KOPT-K1 (cell line): ENCODE data around the gene RRP8.

Experiments
- H3K27ac ChIP-seq: fragments of 200-600 bp; sonication (generic); 2 replicates; pipeline ENCODE4 v1.5.1; 2016; ENCODE audit warnings: antibody characterized with exemption, mild to moderate bottlenecking, low read depth, low read length; ENCODE audit not compliant: poor library complexity, severe bottlenecking
- H3K36me3 ChIP-seq: fragments of 200-600 bp; sonication (generic); 2 replicates; pipeline ENCODE4 v1.5.1; 2017; ENCODE audit warnings: antibody characterized with exemption, mild to moderate bottlenecking, low read length, moderate library complexity; ENCODE audit not compliant: insufficient read depth
- H3K9me3 ChIP-seq: fragments of 200-600 bp; sonication (generic); 2 replicates; pipeline ENCODE4 v1.5.1; 2017; ENCODE audit warnings: antibody characterized with exemption, low read length, mild to moderate bottlenecking; ENCODE audit not compliant: insufficient read depth, poor library complexity, severe bottlenecking

RRP8 gene

GRCh38 chr11:6615882-6616585, 12.6 kb upstream of the RRP8 start:
- H3K27ac ChIP-seq: no peak overlapping the region
- H3K9me3 ChIP-seq: no peaks in the 10 kb centered on the region
- H3K36me3 ChIP-seq: peaks cover 18% of the 10 kb centered on the region

GRCh38 chr11:6615046-6615445, 11.6 kb upstream of the RRP8 start:
- H3K36me3 ChIP-seq: peaks cover 28% of the 10 kb centered on the region
- H3K27ac ChIP-seq: no peak overlapping the region
- H3K9me3 ChIP-seq: no peaks in the 10 kb centered on the region

- Histone ChIP-seq H3K9me3 (no peaks in the 10 kb centered on the region), H3K27ac (no peak overlapping the region), H3K36me3 (peaks cover 34% of the 10 kb centered on the region)
These were observed 11.0 kb upstream of the RRP8 start for GRCh38 chr11:6614446-6614845.

GRCh38 chr11:6613496-6613895, 10.1 kb upstream of the RRP8 start:
- H3K27ac ChIP-seq: no peak overlapping the region
- H3K9me3 ChIP-seq: no peaks in the 10 kb centered on the region

GRCh38 chr11:6612213-6613041, 9.0 kb upstream of the RRP8 start, which contains the start of gene TAF10:
Gene TAF10 (minus strand): TSS chr11:6612216. CDS start chr11:6612189, 27 bp downstream.
- H3K36me3 ChIP-seq: peaks cover 54% of the 10 kb centered on the region
- peak within 1 kb of the TSS; percentile 94 for H3K27ac ChIP-seq
- H3K9me3 ChIP-seq: no peaks in the 10 kb centered on the region

More at GRCh38 chr11:6613496-6613895, 10.1 kb upstream of the RRP8 start:
- peaks cover 43% of the 10 kb centered on the region for H3K36me3 ChIP-seq

GRCh38 chr11:6611963-6612212, 8.5 kb upstream of the RRP8 start:
- H3K27ac ChIP-seq: peak overlapping the region; percentile 94
- no peaks in the 10 kb centered on the region for H3K9me3 ChIP-seq
- H3K36me3 ChIP-seq: peaks cover 57% of the 10 kb centered on the region

GRCh38 chr11:6611092-6611962, 7.9 kb upstream of the RRP8 start:
- H3K27ac ChIP-seq: peak overlapping the region; percentile 94
- H3K36me3 ChIP-seq: peaks cover 57% of the 10 kb centered on the region
- no peaks in the 10 kb centered on the region for H3K9me3 ChIP-seq

- Histone ChIP-seq H3K36me3 (peaks cover 50% of the 10 kb centered on the region), H3K27ac (no peak overlapping the region), H3K9me3 (no peaks in the 10 kb centered on the region)
These were observed 7.2 kb upstream of the RRP8 start for GRCh38 chr11:6610591-6610990.

GRCh38 chr11:6609502-6610015, 6.1 kb upstream of the RRP8 start:
- H3K36me3 ChIP-seq: peaks cover 41% of the 10 kb centered on the region
- H3K27ac ChIP-seq: no peak overlapping the region
- H3K9me3 ChIP-seq: no peaks in the 10 kb centered on the region

GRCh38 chr11:6608726-6609501, 5.5 kb upstream of the RRP8 start:
- Histone ChIP-seq H3K9me3 (no peaks in the 10 kb centered on the region), H3K27ac (no peak overlapping the region), H3K36me3 (peaks cover 41% of the 10 kb centered on the region)

- no peaks in the 10 kb centered on the region for H3K9me3 ChIP-seq
- peaks cover 41% of the 10 kb centered on the region for H3K36me3 ChIP-seq
- H3K27ac ChIP-seq: no peak overlapping the region
These were observed 4.6 kb upstream of the RRP8 start for GRCh38 chr11:6608011-6608410.

- Histone ChIP-seq H3K27ac (no peak overlapping the region), H3K36me3 (peaks cover 41% of the 10 kb centered on the region), H3K9me3 (no peaks in the 10 kb centered on the region)
These were observed 3.9 kb upstream of the RRP8 start for GRCh38 chr11:6607190-6607795.

GRCh38 chr11:6606471-6607189, 3.2 kb upstream of the RRP8 start:
- H3K27ac ChIP-seq: no peak overlapping the region

More at GRCh38 chr11:6606471-6607189, 3.2 kb upstream of the RRP8 start:
- H3K9me3 ChIP-seq: no peaks in the 10 kb centered on the region
- H3K36me3 ChIP-seq: peaks cover 47% of the 10 kb centered on the region
